Measurements from ENCODE around the gene PHF23. TPM values are rescaled to one million over a fixed set of nuclear protein-coding genes. Genes with fewer than 3 reads are reported as not detected.
"Not testable (repeated sequence)": the region's sequence is repeated elsewhere in the genome, so short reads cannot be mapped to it uniquely, and the experiment has no call there.

PHF23 gene
- total RNA-seq, 2 donors from 2014 or later = 43.5 to 52.3 TPM

DNA sequence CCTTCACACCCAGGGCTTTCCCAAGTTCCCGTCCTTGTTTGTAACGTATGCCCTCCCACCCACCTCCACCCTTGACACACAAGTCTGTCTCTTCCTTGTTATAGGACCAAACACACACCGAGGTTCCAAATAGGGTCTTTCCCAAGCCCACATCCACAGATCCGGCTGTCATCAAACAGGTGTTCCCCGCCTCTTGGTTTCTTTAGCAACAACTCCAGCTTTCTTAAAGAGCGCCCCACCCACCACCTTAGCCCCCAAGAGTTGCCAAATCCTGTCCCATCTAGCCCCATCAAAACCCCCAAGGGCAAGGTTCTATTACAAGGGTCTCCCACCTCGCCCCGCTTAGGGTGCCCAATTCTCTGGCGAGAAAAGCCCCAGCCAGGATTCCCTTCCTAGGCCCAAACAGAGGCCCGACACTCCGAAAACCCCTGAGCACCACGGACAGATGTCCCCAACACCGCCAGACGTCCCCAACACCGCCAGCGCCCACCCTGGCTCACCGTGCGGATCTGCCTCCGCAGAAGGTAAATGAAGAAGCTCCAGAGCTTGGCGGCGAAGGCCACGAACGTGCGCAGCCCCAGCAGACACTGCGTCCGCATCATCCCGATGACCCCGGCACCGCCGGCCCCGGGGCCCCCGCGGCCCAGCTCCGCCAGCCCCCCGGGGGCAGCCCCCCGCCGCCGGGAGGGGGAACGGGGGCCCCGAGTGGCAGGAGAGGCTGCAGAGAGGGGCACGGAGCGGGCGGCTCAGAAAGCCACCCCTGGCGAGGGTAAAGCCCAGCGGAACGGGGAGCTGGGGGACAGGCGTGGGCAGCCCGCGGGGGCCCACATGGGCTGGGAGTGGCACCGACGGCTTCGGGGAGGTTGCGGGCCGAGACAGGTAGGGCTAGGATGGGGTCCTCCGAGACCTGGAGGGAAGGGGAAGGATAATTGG lies 11.7 kb upstream of the PHF23 start:
- H3K4me3 Mint-ChIP-seq = peak overlapping the region; percentile 93
- H3K9me3 Mint-ChIP-seq = no peaks in the 10 kb centered on the region
- H3K27me3 Mint-ChIP-seq = no peaks in the 10 kb centered on the region
- H3K36me3 Mint-ChIP-seq (ENCODE audit: low read depth) = peaks cover 84% of the 10 kb centered on the region
- peak overlapping the region; percentile 96 for H3K27ac Mint-ChIP-seq
- ATAC-seq (replicated peaks) = peak; percentile 5
- peaks cover 21% of the 10 kb centered on the region for H3K4me1 Mint-ChIP-seq

DNA sequence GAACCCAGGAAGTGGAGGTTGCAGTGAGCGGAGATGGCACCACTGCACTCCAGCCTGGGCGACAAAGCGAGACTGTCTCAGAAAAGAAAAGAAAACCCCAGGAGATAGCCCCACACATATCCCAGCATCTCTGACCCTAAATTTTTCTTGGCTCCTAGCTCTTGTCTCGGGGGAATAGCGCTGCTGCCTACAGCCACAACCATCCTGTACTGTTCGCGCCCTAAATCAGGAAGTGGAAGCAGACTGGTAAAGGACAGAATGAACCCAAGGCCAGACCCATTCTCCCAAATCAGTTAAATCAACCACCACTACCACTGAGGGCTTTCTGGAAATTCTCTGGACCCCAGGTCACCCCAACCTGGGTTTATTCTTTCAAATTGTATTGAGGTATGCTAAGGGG lies 10.6 kb upstream of the PHF23 start:
- peaks cover 81% of the 10 kb centered on the region for H3K36me3 Mint-ChIP-seq (ENCODE audit: low read depth)
- H3K4me1 Mint-ChIP-seq = peaks cover 21% of the 10 kb centered on the region
- peak overlapping the region; percentile 96 for H3K27ac Mint-ChIP-seq
- H3K4me3 Mint-ChIP-seq = peak overlapping the region; percentile 93
- H3K9me3 Mint-ChIP-seq = no peaks in the 10 kb centered on the region
- no peak for ATAC-seq (replicated peaks)
- no peaks in the 10 kb centered on the region for H3K27me3 Mint-ChIP-seq

DNA sequence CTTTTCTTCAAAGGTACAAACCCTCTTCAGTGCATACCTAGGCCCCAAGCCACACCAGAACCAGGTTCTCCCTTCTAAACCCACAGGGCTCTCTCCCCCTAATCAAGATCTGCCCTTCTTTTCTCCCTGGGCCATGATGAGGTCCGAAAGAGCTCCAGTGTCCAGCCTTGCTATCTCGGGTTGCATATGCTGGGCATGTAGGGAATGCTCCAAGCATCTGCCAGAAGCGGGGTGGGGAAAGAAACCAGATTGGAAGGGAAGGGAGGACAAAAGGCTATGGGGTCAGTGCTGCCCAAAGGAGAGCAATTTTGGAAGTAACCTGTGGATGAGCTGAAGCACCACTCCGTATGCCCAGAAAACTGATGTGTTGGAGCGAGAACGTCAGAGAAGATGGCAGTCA lies 10.0 kb upstream of the PHF23 start:
- peaks cover 21% of the 10 kb centered on the region for H3K4me1 Mint-ChIP-seq
- peaks cover 81% of the 10 kb centered on the region for H3K36me3 Mint-ChIP-seq (ENCODE audit: low read depth)
- H3K9me3 Mint-ChIP-seq = no peaks in the 10 kb centered on the region
- H3K27ac Mint-ChIP-seq = peak overlapping the region; percentile 96
- no peaks in the 10 kb centered on the region for H3K27me3 Mint-ChIP-seq
- ATAC-seq (replicated peaks) = no peak
- peak overlapping the region; percentile 93 for H3K4me3 Mint-ChIP-seq

DNA sequence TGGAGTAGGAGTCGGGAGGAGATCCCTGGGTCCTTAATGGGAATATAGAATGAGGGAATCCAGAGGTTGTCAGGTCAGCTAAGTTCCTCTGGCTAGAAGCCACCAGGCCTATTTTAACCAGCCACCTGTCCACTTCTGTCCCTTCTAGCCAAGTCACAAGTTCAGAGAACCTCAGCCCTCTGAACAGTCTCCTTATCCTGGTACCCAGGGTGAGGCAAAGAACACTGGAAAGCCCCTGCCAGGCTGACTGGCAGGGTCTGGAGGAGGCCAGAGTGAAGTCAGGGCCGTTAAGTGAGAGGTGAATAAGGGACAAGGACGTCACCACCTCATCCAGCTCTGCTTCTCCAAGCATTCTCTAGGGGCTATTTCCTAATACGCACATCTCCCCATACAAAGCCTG lies 9.5 kb upstream of the PHF23 start:
- Mint-ChIP-seq H3K9me3 (no peaks in the 10 kb centered on the region), H3K4me1 (peaks cover 21% of the 10 kb centered on the region), H3K27me3 (no peaks in the 10 kb centered on the region), H3K36me3 (ENCODE audit: low read depth) (peaks cover 81% of the 10 kb centered on the region), H3K4me3 (peak overlapping the region; percentile 93), H3K27ac (peak overlapping the region; percentile 96)
- ATAC-seq (replicated peaks) = no peak

DNA sequence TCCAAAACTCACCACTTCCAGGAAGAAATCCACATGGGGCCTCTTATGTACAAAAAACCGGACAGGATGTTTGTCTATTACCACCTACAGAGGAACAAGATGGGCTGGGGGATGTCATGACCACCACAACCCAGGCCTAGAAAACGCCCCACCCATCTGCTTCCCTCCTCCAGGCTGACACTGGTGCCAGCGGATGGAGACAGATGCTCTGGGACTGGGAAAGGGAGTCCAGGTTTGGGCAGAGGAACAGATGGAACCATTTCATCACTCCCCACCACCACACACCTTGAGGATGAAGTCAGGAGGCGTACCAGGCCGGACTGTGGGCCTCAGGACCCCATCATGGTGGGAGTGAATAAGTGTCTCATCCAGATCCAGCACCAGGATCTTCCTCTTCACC lies 7.5 kb upstream of the PHF23 start:
- Mint-ChIP-seq H3K36me3 (ENCODE audit: low read depth) (peaks cover 81% of the 10 kb centered on the region), H3K4me1 (peaks cover 20% of the 10 kb centered on the region), H3K27ac (peak overlapping the region; percentile 44), H3K9me3 (no peaks in the 10 kb centered on the region), H3K27me3 (no peaks in the 10 kb centered on the region), H3K4me3 (no peak overlapping the region)
- ATAC-seq (replicated peaks) = no peak

DNA sequence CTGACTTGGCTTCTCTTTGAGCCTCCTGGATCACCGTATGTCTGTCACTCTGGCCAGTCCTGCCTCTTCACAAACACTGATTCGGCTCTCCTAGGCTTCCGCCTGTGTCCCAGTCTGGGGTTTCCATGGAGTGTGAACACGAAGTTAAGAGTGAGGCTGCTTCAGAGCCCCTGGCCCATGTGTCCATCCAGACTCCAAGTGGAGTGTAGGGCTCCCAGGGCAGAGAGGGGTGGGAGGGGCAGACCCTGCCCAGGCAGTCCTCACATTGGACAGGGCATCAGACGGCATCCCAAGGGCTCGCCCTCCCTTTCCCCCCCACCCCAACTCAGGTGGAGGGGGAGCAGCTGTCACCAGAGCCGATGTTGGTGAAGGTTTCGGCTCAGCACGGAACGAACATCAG lies 4.6 kb upstream of the PHF23 start:
- H3K4me3 Mint-ChIP-seq = peak overlapping the region; percentile 87
- H3K4me1 Mint-ChIP-seq = peaks cover 31% of the 10 kb centered on the region
- not testable (repeated sequence) for ATAC-seq (replicated peaks); H3K27me3 Mint-ChIP-seq; H3K9me3 Mint-ChIP-seq
- peak overlapping the region; percentile 93 for H3K27ac Mint-ChIP-seq
- H3K36me3 Mint-ChIP-seq (ENCODE audit: low read depth) = peaks cover 87% of the 10 kb centered on the region

DNA sequence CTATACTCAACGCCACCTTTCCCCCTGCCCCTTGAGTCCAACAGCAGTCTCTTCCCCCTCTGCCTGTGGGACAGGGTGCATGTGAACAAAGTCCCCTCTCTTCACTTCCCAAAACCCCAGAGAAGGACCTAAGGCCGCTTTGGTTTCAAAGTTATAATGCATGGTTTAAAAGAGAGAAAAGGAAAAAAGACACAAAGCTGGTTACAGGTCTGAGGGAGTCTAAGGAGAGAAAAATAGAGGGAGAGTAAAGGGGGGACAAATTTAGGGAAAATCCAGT lies 4.1 kb upstream of the PHF23 start:
- H3K9me3 Mint-ChIP-seq = no peaks in the 10 kb centered on the region
- peak overlapping the region; percentile 87 for H3K4me3 Mint-ChIP-seq
- no peaks in the 10 kb centered on the region for H3K27me3 Mint-ChIP-seq
- H3K27ac Mint-ChIP-seq = peak overlapping the region; percentile 93
- peaks cover 31% of the 10 kb centered on the region for H3K4me1 Mint-ChIP-seq
- ATAC-seq (replicated peaks) = no peak
- H3K36me3 Mint-ChIP-seq (ENCODE audit: low read depth) = peaks cover 87% of the 10 kb centered on the region

DNA sequence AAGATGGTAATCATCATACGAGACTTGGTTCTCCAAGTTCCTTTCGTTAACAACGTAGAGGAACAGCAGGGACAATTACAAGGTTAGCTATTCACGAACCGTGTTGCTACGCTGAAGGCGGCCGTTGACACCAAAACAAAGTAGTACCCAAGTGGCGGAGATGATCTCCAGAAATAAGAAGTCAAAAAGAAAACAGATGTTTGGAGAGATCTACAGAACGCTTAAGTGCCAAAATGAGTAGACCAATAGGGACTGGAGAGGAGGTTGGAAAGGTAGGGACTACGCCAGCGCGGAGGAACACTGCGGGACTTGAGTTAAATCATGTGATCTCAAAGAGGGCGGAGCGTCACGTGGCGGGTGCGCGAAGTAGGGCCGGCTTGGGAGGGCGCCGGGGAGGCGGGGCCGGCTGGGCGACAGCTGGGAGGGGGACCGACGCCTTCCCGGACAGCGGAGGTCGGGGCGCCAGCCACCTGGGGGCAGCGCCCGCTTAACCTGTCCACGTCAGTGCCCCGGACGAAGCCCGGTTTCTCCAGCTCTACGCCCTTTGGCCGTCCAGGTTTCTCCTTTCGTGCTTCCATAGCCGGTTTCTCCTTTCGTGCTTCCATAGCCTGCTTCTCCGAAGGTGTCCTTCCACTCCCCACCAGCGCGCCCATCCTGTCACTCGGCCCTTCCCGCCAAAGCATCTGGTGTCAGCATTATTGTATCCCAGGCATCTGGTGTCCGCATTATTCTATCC lies 3.6 kb upstream of the PHF23 start:
- H3K9me3 Mint-ChIP-seq = no peaks in the 10 kb centered on the region
- H3K4me1 Mint-ChIP-seq = peaks cover 31% of the 10 kb centered on the region

DNA sequence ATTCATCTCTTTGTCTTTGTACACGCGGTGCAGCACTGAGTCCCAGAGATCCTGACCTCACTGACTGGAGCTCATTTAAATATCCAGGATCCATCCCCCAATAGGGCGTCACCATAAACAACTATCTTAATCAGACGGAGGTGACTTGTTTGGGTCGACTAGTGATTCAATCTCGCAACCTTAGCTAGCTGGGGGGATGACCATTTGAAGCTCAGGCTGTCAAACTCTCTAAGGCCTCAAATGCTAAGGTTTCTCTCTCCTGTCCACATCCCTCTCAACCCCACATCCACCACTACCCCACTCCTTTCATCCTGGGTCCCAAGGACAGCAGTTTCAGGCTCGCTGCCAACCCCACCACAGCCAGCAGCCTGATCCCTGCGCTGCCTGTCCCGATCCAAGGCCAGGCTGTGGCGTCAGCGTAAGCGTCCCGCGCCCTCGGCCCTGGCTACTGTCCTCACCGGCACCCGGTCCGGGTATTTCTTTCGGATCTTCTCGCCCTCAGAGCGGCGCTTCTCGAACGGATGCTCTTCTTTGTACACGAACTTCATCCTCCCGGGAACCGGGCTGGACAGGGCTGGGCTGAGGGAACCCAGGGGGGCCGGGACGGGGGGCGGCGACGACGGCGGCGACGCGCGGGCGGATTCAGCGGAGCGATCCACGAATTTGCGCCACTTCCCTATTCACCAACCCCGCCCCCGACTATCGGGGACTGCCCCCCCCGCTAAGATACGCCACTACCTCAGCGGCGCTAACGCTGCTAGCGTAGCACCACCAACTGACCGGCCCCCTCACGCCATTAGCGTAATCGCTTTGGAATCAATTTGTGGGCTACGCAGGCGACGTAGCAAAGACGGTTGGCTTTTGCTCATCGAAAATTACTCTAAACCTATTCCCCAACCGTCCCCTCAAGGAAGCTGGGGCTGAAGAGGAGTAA lies 2.8 kb upstream of the PHF23 start, which contains the start of gene GABARAP:
GABARAP (minus strand) TSS at position 667 of the 934 bp plus-strand sequence; CDS start at position 548, 119 bp downstream.
- Mint-ChIP-seq H3K4me3 (peak within 1 kb of the TSS; percentile 87), H3K27ac (peak within 1 kb of the TSS; percentile 93), H3K27me3 (no peaks in the 10 kb centered on the region), H3K36me3 (ENCODE audit: low read depth) (peaks cover 96% of the 10 kb centered on the region), H3K4me1 (peaks cover 35% of the 10 kb centered on the region), H3K9me3 (no peaks in the 10 kb centered on the region)
- ATAC-seq (replicated peaks) = peak; percentile 39

More for the DNA sequence above, 3.6 kb upstream of the PHF23 start:
- peak overlapping the region; percentile 93 for H3K27ac Mint-ChIP-seq
- no peaks in the 10 kb centered on the region for H3K27me3 Mint-ChIP-seq
- peaks cover 90% of the 10 kb centered on the region for H3K36me3 Mint-ChIP-seq (ENCODE audit: low read depth)
- peak; percentile 41 for ATAC-seq (replicated peaks)
- H3K4me3 Mint-ChIP-seq = peak overlapping the region; percentile 87

DNA sequence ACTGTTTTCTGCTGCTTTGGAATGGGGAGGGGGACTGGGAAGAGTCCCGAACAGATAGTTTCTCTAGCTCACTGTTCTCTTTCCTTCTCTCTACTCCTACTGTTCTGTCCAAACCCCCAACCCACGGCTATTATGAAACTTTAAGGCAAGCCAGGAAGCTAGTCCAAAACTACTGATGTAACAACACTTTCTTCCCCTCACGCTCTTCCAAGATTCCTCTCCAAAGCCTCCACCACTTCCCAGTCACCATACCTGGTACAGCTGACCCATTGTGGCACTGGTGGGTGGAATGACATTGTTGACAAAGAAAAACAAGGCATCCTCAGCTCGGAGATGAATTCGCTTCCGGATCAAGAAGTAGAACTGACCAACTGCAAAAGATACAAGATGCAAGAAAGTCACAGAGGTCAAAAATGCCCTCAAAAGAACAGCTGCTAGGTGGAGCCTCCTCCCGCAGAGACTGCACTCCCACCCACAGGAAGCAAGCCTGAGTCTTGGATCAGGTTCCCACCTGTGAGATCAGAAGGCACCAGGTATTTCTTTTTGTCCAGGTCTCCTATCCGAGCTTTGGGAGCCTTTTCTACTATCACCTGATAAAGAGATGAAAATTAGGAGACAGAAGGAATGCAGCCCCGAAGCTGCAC lies 2.0 kb upstream of the PHF23 start:
- H3K9me3 Mint-ChIP-seq = no peaks in the 10 kb centered on the region
- H3K4me3 Mint-ChIP-seq = peak overlapping the region; percentile 87
- H3K27me3 Mint-ChIP-seq = no peaks in the 10 kb centered on the region
- peak overlapping the region; percentile 93 for H3K27ac Mint-ChIP-seq
- peaks cover 35% of the 10 kb centered on the region for H3K4me1 Mint-ChIP-seq
- ATAC-seq (replicated peaks) = no peak
- peaks cover 96% of the 10 kb centered on the region for H3K36me3 Mint-ChIP-seq (ENCODE audit: low read depth)

DNA sequence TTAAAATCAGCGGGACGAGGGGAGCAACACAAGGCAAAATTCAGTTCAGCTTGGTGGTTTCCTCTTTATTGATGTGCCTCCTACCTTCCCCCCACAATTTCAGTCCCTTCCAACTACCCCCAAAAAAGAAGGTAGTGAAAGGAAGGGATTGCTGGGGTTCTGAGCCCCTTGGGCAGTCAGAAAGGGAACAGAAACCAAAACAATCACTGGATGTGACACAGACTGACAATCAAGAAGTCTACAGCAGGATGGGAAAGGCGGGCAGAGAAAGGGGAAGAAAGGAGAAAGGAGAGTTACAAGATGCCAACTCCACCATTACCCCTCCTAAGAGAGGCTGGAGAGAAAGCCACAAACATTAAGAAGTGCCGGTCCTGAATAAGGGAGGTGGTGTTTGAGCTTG lies 1.1 kb upstream of the PHF23 start:
- peak overlapping the region; percentile 87 for H3K4me3 Mint-ChIP-seq
- H3K36me3 Mint-ChIP-seq (ENCODE audit: low read depth) = peaks cover 96% of the 10 kb centered on the region
- H3K27me3 Mint-ChIP-seq = no peaks in the 10 kb centered on the region
- peaks cover 44% of the 10 kb centered on the region for H3K4me1 Mint-ChIP-seq
- peak overlapping the region; percentile 93 for H3K27ac Mint-ChIP-seq
- H3K9me3 Mint-ChIP-seq = no peaks in the 10 kb centered on the region
- ATAC-seq (replicated peaks) = no peak

DNA sequence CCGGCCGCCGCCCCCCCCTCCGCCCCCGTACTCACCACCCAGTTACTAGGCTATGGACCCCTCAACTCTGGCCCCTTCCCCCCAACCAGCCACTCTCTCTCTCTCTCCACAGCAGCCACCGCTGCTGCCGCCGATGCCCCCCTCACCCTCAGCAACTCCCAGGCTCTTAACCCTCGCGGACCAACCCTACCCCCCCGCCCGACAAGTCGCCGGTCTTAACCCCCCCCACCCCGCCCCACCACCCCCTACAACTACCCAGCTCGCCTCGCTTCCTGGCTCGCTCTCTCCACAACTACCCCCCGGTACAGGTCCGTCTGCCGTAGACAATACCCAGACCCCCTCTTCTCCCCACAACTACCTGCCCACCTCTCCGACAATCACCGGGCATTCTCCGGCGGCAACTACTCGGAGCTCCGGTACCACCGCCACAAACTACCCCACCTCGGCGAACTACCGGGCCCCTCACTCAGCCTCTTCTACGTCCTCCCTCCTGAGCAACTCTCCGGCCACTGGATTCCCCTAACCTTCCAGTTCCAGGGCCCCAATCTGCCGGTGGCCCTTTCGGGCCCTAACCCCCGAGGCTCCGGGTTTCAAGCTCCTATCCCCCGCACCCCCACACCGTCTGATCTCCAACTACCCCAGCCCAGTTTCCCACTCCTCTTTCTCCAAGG lies 702 bp downstream of the PHF23 start:
- ATAC-seq (replicated peaks) = no peak
- H3K36me3 Mint-ChIP-seq (ENCODE audit: low read depth) = peaks cover 99% of the 10 kb centered on the region

DNA sequence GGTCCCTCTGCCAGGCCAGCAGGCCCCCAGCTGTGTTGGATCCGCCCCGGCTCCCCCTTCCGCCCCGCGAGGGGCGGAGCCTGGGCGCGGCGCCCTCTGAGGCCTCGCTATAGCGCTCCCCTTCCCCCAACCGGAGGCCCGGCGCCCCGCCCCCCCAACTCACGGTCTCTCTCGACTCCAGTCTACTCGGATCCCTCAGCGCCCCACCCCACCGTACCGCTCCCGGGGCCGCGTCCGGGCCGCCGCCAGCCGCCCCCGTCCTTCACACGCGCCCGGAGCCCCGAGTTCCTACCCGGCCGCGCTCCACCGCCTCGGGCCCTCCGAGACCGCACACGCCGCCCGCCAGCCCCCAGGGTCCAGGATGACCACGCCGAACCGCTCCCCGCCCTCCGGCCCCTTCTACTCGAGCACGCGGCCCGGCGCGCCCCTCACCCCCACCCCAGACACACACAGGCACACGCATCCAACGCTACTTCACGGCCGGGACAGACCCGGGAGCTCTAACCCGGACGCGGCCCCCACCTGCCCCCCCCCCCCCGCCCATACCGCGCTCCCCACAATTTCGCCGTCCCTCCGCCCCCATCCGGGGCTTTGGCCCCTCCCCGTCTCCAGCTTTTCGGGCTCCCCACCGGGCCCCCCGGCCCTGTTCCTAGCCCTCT lies 1.4 kb downstream of the PHF23 start:
- Mint-ChIP-seq H3K9me3 (no peaks in the 10 kb centered on the region), H3K27ac (peak overlapping the region; percentile 93), H3K4me3 (peak overlapping the region; percentile 87), H3K4me1 (peaks cover 50% of the 10 kb centered on the region), H3K27me3 (no peaks in the 10 kb centered on the region), H3K36me3 (ENCODE audit: low read depth) (peaks cover 99% of the 10 kb centered on the region)
- ATAC-seq (replicated peaks) = peak; percentile 26

More for the DNA sequence above, 702 bp downstream of the PHF23 start:
- Mint-ChIP-seq H3K27me3 (no peaks in the 10 kb centered on the region), H3K27ac (peak overlapping the region; percentile 93), H3K9me3 (no peaks in the 10 kb centered on the region), H3K4me1 (peaks cover 50% of the 10 kb centered on the region), H3K4me3 (peak overlapping the region; percentile 87)

All from activated T-helper 17 cell treated with anti-CD3 and anti-CD28 coated beads, Interleukin-2, amount 50 U/mL, for 72 hours (primary cell).